ENCODE results near the gene BOLA3.
"Not testable (repeated sequence)": the region's sequence is repeated elsewhere in the genome, so short reads cannot be mapped to it uniquely, and the experiment has no call there.

Gene BOLA3

DNA sequence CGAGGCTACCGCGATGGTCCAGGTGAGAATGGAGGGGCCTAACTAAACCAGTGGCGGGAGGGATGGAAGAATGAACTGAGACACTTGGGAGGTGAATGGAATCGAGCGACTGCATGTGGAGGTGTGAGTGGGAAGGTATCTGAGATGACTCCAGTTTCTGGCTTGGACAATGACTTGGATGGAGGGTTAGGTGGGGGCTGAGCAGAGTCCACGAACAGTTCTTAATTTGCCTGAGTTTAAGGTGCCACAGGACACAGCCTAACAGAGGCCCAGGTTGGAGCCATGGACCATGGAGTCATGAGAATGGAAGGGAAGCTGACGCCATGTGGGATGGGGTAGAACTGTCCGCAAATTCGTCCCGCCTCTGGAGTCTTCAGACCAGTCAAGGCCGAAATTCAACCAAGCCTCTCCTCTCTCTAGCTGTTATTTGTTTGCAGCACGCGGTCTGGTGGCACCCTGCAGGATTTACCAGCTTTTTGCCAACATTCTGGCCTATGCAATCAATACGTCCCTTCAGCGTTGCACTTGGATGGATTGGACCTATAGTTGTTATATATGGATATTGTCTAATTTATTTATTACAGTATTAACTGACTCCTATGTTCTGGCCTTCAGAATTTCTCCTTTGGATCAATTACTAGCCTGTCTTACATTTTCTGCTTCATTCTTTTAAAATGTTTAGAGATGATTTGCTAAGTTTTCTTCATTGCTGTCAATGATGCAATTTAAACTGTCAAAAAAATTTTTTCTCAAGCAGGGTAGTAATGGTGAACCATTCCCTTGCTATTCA lies 940 bp upstream of the BOLA3 start:
- peak; percentile 70 for DNase-seq

DNA sequence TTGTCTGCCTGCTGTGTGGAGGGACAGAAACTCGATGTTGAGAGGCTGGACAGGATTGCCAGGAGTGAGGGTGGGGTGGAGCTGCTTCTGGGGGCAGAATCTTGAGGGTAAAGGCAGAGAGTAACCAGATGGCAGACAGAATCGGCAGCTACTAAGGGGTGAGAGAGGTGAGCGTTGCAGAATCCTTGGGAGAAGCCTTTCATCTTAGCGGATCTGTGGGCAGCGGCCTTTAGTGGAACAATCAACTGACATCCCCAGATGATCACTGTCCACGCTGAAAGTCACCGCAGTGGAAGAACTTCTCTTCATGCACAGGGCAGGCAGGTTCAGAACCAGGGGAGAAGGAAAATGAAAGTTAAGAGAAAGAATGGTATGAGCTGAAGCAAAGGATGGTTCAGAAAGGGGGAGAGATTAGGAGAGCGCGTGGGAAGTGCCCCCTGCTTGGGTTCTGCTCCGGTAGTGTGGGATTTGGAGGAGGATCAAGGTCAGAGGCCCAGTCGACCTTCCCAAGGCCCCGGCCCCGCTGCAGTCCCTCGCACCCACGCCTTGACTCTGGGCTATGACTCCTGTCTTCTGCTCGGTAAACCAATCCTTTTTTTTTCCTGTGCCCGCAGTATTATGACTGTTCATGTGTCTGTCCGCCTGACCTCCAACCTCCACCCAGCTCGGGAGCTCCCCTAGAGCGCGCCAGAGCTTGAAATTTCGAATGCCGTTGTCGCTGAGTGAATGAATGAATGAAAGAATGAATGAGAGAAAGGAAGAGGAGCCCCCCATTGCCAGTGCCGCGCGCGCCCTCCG lies 584 bp downstream of the BOLA3 start:
- DNase-seq = peak; percentile 51

DNA sequence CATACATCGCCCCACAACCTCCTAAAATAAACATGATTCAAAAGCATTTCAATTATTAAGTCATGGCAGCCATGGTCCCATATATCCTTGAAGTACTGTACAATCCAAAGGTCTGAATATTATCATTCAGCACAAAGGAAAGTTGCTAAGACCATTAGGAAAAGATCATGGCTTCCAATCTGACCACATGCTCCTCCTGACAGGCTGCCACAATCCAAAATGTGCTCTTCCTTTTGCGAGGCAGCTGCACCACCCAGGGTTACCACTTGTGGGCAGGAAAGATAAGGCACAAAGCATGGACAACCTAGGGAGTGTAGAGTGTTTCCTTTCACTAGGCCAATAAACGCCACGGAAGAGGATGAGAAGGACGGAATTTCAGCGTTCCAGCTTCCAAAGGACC lies 5.4 kb downstream of the BOLA3 start:
- DNase-seq = peak; percentile 77

DNA sequence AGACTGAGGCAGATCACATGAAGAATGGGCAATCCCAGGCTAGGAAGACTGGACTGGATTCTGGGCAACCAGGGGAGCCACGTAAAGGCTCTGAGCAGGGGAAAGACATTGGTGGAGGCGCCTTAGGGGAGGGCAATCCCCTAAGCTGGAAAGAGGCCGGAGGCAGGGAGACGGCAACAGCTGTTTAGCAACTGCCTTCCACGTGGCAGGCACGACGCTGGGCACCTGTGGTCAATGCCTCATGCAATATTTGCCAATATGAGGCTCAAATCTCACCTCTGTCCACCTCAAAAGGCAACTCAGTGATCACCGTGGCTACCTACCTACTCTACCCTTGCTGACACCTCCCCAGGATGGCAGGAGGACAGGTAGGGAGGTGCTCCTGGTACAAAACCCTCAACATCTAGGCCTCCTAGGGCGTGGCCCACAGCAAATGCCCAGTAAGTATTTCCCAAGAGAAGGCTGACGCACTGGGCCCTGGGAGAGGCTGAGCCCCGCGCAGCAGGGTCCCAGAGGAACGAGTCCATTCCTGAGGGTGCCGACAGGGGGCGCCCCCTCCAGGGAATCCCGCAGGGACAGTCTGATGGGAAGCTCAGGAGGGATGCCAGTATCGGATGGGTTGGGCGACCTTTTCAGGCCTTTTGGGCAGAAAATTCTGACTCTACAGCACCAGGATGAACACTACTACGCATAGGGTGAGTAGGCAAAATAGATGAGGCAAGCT lies 8.9 kb downstream of the BOLA3 start:
- peak; percentile 18 for DNase-seq

DNA sequence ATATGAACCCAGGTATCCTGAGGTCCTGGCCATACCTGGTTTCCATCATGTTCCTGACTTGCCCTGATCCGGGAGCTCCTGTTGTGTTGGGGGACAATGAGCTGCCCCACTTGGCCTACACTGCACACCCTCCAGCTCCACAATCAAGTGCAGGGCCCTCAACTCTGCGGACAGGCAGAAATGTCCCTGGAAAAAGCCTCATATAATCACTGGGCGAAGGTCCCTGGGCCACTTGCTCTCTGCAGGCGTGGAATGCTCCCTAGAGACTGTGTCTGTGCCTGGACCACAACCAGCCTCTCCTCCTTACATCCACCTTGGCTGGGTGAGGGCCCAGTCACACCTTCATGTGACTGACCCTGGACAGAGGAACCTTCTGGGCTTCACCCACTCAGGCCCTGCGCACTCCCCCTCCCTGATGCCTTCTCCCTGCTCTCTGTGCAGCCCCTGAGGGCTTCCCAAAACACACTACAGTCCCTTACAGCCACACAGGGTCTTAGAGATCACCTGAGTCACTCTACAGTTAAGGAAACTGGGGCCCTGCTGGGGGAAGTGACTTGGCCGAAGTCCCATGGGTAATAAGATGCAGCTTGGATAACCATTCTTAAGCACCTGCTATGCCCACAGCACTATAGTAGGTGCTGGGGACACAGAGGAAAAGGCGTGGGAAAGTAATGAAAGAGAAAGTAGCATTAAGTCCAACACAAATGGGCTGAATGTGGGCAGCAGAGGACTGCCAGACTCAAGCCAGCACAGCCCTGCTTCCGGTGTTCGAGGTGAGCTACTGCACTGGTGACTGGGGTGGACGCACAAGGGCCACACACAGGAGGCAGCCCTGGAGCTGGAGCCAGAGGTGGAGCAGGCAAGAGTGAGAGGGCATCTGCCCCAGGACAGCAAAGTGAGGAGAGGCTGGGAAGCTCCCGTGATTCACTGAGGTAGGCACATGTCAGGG lies 9.8 kb downstream of the BOLA3 start:
- DNase-seq = no peak

DNA sequence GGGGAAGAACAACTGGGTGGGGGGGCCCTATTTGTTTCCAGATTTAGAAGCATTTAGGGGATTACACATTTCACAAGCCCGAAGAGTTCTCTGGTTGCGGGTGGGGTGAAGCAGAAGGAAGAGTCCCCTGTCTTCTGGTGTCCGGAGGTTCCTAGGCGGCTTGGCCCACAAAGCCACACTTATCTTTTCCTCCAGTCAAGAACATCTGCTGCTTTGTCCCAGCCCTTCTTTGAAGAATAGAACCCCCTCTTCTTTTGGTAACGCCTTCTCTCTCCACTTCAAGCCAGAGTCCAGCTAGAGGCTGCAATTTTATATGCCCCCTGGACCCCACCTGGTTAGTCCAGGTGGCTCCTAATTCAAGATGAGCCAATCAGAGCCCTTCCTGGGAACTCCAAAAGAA lies 15.8 kb downstream of the BOLA3 start:
- no peak for DNase-seq

DNA sequence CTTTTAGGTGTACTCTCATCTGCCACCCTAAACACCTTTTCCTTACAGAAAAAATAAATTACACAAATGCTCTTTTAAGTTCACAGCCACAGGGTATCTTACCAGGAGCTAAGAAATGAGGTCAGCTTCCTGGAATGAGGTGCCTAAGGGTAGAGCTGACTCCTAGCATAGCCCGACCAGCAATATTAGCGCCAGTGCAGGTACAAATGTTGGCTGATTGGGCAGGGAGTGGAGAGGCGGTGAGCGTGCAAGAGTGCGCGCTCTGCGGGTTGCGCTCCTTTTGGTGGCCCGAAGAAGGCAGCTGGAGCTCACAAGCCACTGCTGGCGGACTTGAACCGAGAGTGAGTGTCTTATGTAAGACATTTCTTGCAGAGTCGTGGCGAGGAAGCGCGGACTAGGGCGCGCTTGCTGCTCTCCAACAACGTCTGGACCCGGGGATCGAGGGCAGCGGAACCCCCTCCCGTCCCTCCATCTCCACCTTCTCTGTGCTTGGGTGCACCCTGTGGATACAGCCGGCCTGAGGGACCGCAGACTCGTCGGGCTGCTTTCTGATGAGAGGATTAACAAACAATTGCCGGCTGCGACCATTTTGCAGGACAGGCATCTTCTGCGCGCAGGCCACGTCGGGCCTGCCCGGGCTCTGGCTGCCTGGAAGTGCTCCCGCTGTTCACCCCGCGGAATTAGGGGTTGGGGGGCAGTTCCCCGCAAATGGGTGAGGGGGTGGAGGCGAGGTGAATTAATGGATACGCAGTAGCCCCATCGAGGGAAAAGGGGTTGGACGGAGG lies 17.3 kb downstream of the BOLA3 start:
- DNase-seq = no peak

DNA sequence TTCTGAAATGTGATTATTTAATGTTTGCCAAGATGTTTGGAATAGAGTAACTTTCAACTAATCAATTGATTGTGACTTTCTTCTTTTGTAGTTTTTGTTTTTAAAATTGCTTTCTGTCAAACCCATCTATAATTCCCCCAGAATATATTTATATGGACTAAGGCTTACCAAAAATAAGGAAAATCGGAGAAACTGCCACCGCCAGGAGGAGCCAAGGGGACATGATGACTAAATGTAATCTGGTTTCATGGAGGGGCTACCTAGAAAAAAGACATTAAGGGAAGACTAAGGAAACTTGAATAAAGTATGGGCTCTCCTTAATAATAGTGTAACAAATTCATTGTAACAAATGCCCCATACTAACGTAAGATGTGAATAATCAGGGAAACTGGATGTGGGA lies 19.5 kb downstream of the BOLA3 start:
- DNase-seq = no peak

DNA sequence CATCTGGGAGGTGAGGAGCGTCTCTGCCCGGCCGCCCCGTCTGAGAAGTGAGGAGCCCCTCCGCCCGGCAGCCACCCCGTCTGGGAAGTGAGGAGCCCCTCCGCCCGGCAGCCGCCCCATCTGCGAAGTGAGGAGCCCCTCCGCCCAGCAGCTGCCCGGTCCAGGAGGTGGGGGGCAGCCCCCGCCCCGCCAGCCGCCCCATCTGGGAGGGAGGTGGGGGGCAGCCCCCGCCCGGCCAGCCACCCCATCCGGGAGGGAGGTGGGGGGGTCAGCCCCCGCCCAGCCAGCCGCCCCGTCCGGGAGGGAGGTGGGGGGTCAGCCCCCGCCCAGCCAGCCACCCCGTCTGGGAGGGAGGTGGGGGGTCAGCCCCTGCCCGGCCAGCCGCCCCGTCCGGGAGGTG lies 23.8 kb downstream of the BOLA3 start:
- not testable (repeated sequence) for DNase-seq

DNA sequence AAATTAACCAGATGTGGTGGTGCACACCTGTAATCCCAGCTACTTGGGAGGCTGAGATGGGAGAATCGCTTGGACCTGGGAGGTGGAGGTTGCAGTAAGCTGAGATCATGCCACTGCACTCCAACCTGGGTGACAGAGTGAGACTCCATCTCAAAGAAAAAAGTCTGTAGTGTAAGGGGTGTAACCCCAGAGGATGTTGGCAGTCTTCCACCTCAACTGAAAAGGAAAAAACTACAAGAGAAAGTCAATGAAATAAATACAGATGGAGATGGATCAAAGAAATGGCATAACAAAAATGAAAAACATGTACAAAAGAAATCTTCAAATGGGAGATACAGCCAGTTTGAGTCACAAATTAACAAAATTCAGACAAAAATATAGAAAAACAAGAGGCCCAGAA lies 25.9 kb downstream of the BOLA3 start:
- DNase-seq = not testable (repeated sequence)

DNA sequence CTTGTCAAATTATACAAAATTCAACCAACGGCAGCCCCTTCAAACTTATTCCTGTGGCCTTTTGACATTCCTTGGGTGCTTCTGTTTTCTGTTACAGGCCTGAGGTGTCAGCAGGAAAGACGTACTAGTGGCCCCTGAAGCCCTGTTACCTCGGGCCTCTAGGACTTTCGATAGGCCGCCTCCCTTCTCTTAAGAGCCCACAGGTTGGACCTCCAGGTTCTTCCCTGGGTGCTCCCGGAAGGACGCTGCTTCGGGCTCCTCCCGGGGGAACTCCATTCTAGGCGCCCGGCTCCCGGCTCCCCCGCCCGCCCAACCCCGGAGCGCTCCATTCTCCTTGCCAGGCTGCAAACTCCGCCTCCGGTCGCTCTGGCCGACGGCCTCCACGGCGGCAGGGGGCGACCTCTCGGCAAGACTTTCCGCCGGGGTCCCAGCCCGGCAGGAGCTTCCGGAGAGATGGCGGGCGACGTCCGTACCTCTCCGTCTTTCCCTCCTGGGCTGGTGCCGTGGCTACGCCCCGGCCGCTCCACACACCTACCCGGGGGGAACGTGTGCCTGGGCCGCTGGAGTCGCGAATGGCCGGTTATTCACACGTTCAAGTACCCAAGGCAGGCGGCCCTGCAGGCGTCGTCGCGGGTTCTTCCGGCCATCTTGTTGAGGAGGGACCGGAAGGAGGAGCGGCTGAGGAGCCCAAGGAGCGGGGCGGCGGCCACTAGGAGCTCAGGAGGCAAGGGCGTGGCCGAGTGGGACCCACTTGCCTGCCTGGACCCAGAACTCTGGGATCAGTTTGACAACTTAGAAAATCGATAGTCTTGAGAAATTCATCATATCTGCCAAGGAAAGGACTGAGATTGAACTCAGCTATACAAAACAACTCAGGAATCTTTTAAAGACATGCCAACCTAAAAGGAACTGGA lies 27.5 kb downstream of the BOLA3 start:
- peak; percentile 91 for DNase-seq

DNA sequence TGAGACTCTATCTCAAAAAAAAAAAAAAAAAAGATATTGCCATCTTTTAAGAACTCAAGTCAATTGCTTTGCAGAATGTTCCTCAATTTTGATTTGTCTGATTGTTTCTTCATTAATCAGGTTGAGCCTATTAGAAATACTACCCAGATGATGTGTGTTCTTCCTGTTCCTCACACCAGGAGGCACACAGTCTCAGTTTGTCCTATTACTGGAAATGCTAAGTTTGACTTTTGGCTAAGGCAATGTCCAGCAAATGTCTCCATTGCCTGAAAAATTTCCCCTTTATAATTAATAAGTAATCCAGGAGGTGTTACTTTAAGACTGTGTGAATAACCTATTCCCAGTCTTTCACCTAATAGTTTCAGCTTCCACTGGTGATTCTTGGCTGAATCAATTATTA lies 28.4 kb downstream of the BOLA3 start:
- DNase-seq = peak; percentile 28

DNA sequence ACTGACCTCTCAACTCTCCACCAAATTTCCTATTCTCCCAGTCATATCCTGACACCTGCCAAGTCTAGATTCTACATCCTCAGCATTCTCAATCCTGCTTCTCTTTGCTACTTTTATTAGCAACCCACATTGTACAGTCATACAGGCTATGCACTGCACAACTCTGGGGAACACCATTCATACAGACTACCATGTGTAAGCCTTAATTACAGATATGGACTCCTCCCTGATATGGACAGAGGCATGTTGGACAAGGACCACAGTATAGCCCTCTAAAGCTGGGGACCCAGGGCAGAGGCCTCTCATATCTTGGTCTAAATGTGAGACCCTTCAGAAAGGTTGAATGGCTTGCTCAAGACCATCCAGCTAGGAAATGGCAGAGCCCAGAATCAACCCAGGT lies 36.3 kb downstream of the BOLA3 start:
- DNase-seq = no peak

DNA sequence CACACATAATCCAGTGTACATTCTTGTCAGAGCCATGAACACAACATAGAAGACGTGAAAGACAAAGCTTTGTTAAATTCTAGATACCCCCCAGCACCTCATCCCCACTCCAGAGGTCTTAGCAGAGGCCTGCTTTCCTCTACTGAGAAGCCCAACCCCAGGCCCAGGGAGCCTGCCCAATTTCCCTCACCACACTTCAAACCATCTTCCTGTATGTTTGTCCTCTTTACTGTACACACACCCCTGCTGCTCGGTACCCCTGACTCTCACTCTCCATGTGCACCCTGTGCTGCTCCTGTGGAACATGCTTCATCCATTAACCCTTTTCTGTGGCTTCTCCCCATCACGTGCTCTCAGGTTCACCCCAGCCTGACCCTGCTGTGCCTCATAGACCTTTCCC lies 37.2 kb downstream of the BOLA3 start:
- DNase-seq = no peak

DNA sequence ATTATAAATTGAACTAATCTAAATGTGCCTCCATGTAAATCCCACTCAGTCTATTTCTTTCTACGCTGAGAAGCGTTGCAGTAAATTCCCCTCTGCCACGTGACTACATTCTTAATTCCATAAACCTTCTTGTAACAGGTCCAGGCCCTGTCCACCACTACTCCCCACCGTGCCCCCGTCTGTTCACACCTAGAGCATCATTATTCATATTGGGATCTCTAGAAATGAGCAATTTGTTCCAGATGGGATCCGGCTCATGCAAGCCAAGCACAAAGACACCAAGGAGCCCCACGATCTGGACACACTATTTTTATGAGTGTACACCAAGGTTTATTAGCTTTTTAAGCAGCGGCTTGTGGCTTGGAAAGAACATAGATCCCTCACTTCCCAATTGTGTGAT lies 38.2 kb downstream of the BOLA3 start:
- no peak for DNase-seq

DNA sequence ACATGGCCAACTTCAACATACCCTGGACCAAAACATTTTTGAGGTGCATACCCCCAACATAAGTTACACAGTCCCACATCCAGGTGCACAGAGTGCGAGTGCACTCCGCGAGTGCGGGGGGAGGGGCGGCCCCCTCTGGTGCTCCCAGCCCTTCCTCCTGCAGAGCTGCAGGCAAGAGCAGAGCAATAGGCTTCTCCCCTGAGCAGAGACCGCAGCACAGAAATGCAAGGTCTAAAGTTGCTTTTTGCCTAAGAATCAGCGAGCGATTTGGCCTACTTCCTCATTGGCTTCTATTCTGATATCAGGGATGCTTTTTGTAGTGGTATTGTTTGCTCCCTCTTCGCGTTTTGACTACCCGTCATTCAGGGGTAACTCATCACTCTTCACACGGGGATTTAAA lies 40.6 kb downstream of the BOLA3 start:
- DNase-seq = no peak

DNA sequence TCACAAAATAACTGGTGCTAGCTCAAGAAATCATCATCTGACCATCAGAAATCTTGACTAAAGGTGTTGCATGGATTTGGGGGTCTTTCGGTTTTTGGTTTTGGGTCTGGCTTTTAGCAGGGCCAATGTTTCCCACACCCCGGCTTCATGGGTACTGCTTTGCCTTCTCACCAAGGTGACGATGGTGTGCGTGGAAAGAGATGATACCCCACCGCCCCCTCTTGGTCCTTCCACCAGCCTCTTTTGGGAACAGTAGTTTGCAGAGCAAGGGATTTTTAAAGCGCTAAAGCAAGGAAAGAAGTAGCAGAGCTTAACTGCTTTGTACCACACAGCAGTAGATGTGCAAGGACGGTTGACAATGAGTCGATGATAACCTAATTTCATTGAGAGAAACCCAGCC lies 42.3 kb downstream of the BOLA3 start:
- DNase-seq = no peak

DNA sequence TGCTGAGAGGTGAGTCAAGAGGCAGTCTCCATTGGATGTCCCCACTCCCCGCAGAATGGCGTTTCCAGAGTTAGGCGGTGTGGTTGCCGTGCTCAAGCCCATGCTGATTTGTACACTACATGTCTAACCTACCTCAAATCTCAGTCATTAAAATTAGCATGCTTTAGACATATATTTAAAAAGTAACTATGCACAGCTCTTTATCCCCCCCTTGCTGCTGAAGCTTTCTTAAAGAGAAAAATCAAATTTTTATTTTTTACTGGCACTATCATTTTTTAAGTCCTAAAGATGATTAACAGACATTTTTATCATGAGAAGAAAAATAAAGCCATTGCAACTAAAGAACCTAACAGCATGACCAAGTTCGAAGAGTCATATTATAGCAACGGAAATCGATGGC lies 42.9 kb downstream of the BOLA3 start:
- no peak for DNase-seq

DNA sequence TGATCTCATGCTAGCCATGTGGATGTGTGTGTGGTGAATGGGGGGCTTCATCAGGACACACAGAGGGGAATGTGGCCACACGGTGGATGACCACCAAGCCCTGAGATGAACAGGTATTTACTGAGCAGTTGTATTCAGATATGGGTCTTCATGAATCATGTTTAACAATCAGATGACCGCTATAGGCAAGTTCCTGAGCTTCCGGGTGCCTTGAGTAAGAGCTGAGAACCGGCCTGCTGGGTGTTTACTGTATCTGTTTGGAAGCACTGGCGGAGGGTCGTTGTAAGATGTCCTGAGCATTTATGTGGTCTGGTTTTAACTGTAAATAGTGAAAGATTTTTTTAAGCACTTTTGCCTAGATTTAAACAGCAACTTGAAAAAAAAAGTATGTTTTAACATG lies 43.9 kb downstream of the BOLA3 start:
- DNase-seq = no peak

DNA sequence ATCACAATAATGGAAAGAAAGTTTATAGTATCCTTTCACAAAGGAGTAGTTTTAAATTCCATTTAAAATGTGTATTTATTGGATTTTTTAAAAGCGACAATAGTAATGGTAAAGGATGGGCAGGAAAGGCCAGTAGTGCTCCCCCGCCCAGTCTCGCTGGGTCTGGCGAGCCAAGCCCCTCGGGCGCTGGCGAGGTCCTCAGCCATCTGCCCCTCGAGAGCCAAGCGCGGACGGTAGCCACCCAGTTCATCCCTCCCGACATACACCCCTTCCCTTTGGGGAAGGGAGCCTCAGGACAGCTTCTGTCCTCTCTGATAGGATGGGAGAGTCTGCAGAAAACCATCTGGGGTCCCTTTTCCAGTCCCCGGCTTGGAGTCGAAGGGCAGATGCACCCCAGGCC lies 45.2 kb downstream of the BOLA3 start:
- no peak for DNase-seq
